Measurements from ENCODE around the gene NEDD8.

DNA sequence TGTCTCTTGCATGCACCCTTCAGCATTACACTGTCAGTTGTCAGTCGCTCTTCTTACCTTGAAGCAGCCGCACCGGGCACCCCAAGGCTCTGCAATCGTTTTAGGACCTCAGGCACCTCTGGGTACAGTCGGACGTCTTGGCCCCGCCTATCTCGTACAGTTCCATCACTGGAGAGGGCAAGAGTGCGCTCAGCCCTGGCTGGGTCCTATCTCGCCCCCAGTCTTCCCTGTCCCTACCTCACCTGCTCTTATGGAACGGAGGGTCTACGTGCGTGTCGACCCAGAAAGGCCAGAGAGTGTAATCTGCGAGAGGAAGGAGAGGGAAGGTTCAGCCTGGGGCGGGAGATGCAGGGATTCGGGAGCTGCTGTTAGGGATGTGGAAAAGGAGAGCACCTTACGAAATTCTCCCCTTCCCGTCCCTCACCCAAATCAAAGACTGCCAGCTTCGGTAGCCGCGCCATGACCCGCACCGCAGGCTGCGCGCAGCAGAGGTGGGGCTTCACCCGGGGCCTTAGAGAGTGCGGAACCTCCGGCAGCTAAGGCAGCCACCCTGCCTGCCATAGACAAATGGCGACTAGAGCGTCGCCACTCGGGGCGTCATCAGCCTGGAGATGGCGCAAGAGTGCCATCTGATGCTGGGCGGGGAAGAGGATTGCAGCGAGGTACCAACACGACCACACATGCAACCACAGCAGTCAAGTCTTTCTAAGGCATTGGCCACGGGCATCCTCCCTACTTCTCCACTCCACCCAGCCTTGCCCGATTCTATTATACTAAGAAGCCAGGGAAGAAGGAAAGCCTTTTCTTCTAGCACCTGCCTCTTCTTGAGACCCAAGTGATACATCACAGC lies 16.4 kb downstream of the NEDD8 start, which contains the start of gene MDP1:
- TF ChIP-seq, protein P1, sequence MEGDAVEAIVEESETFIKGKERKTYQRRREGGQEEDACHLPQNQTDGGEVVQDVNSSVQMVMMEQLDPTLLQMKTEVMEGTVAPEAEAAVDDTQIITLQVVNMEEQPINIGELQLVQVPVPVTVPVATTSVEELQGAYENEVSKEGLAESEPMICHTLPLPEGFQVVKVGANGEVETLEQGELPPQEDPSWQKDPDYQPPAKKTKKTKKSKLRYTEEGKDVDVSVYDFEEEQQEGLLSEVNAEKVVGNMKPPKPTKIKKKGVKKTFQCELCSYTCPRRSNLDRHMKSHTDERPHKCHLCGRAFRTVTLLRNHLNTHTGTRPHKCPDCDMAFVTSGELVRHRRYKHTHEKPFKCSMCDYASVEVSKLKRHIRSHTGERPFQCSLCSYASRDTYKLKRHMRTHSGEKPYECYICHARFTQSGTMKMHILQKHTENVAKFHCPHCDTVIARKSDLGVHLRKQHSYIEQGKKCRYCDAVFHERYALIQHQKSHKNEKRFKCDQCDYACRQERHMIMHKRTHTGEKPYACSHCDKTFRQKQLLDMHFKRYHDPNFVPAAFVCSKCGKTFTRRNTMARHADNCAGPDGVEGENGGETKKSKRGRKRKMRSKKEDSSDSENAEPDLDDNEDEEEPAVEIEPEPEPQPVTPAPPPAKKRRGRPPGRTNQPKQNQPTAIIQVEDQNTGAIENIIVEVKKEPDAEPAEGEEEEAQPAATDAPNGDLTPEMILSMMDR (IDR thresholded peaks at IDR 0.05), result peak in 5 of 7 experiments; percentile 26 to 60 (median 56)
- peak in 1 of 4 donors; percentile 42 for TF ChIP-seq POLR2A (IDR thresholded peaks at IDR 0.05)
- TF ChIP-seq EP300 (IDR thresholded peaks at IDR 0.05), result no peak
- TF ChIP-seq POLR2AphosphoS5 (IDR thresholded peaks at IDR 0.05), result peak; percentile 92 to 97 (median 96)
